ENCODE results near the gene ANKS1A. TPM values are rescaled to one million over a fixed set of nuclear protein-coding genes. Genes with fewer than 3 reads are reported as not detected.

The ANKS1A gene
- total RNA-seq, 1 donor from 2014 or later = 17.2 TPM

- H3K4me3 Mint-ChIP-seq (ENCODE audit: unreplicated experiment) = no peak overlapping the region
- no peak for DNase-seq (ENCODE audit: low spot score)
- H3K9me3 Mint-ChIP-seq (ENCODE audit: low read depth) = no peaks in the 10 kb centered on the region
- peaks cover 2% of the 10 kb centered on the region for H3K36me3 Mint-ChIP-seq (ENCODE audit: low read depth)
- H3K4me1 Mint-ChIP-seq (ENCODE audit: low read depth) = peaks cover 24% of the 10 kb centered on the region
- H3K27me3 Mint-ChIP-seq (ENCODE audit: low read depth) = no peaks in the 10 kb centered on the region
- peak overlapping the region; percentile 74 for H3K27ac Mint-ChIP-seq (ENCODE audit: unreplicated experiment)
- no peak for TF ChIP-seq CTCF (IDR thresholded peaks at IDR 0.05)
Measured at GRCh38 chr6:35051997-35052583, 163.0 kb downstream of the ANKS1A start.

- Mint-ChIP-seq H3K36me3 (ENCODE audit: low read depth) (peaks cover 2% of the 10 kb centered on the region), H3K9me3 (ENCODE audit: low read depth) (no peaks in the 10 kb centered on the region), H3K4me3 (ENCODE audit: unreplicated experiment) (no peak overlapping the region), H3K4me1 (ENCODE audit: low read depth) (peaks cover 24% of the 10 kb centered on the region), H3K27me3 (ENCODE audit: low read depth) (no peaks in the 10 kb centered on the region), H3K27ac (ENCODE audit: unreplicated experiment) (peak overlapping the region; percentile 74)
- TF ChIP-seq CTCF (IDR thresholded peaks at IDR 0.05) = peak; percentile 25
- no peak for DNase-seq (ENCODE audit: low spot score)
Measured at GRCh38 chr6:35052694-35053565, 163.9 kb downstream of the ANKS1A start.

- no peaks in the 10 kb centered on the region for H3K27me3 Mint-ChIP-seq (ENCODE audit: low read depth)
- TF ChIP-seq CTCF (IDR thresholded peaks at IDR 0.05) = no peak
- H3K9me3 Mint-ChIP-seq (ENCODE audit: low read depth) = no peaks in the 10 kb centered on the region
- H3K27ac Mint-ChIP-seq (ENCODE audit: unreplicated experiment) = peak overlapping the region; percentile 51
- H3K4me1 Mint-ChIP-seq (ENCODE audit: low read depth) = peaks cover 24% of the 10 kb centered on the region
- no peak overlapping the region for H3K4me3 Mint-ChIP-seq (ENCODE audit: unreplicated experiment)
- H3K36me3 Mint-ChIP-seq (ENCODE audit: low read depth) = peaks cover 4% of the 10 kb centered on the region
- DNase-seq (ENCODE audit: low spot score) = no peak
Measured at GRCh38 chr6:35053701-35054100, 164.6 kb downstream of the ANKS1A start.

GRCh38 chr6:35054106-35054742 lies 165.2 kb downstream of the ANKS1A start:
- Mint-ChIP-seq H3K4me1 (ENCODE audit: low read depth) (peaks cover 24% of the 10 kb centered on the region), H3K27ac (ENCODE audit: unreplicated experiment) (peak overlapping the region; percentile 51), H3K9me3 (ENCODE audit: low read depth) (no peaks in the 10 kb centered on the region), H3K36me3 (ENCODE audit: low read depth) (peaks cover 5% of the 10 kb centered on the region), H3K27me3 (ENCODE audit: low read depth) (no peaks in the 10 kb centered on the region), H3K4me3 (ENCODE audit: unreplicated experiment) (no peak overlapping the region)
- no peak for DNase-seq (ENCODE audit: low spot score)
- no peak for TF ChIP-seq CTCF (IDR thresholded peaks at IDR 0.05)

GRCh38 chr6:35054743-35055130 lies 165.7 kb downstream of the ANKS1A start:
- Mint-ChIP-seq H3K9me3 (ENCODE audit: low read depth) (no peaks in the 10 kb centered on the region), H3K36me3 (ENCODE audit: low read depth) (peaks cover 7% of the 10 kb centered on the region), H3K4me1 (ENCODE audit: low read depth) (peaks cover 24% of the 10 kb centered on the region), H3K27me3 (ENCODE audit: low read depth) (no peaks in the 10 kb centered on the region), H3K4me3 (ENCODE audit: unreplicated experiment) (no peak overlapping the region), H3K27ac (ENCODE audit: unreplicated experiment) (no peak overlapping the region)
- no peak for TF ChIP-seq CTCF (IDR thresholded peaks at IDR 0.05)
- DNase-seq (ENCODE audit: low spot score) = no peak

Data from chondrocyte (in vitro differentiated cells).